ENCODE data around the gene KLF6.
"Not testable (repeated sequence)": the region's sequence is repeated elsewhere in the genome, so short reads cannot be mapped to it uniquely, and the experiment has no call there.

The KLF6 gene

DNA sequence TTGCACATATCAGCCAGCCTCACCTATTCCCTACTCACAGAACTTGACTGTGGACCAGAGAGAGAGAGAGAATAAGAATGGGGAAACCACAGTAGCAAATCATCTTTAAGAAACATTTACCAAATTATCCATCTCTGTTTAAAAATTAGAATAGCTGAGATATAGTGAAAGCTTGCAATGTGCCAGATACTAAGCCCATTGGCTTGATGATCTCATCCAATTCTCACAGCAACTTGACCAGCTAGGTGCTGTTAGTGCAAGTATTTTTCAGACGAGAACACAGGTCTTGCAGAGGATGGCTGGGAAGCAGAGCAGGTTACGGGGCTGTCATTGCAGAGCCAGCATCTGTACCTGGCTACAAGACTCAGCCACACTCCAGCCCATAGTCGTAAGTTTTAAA, 50.9 kb downstream of the KLF6 start:
- TF ChIP-seq ZFX (IDR thresholded peaks at IDR 0.05): no peak
- TF ChIP-seq, protein P1, sequence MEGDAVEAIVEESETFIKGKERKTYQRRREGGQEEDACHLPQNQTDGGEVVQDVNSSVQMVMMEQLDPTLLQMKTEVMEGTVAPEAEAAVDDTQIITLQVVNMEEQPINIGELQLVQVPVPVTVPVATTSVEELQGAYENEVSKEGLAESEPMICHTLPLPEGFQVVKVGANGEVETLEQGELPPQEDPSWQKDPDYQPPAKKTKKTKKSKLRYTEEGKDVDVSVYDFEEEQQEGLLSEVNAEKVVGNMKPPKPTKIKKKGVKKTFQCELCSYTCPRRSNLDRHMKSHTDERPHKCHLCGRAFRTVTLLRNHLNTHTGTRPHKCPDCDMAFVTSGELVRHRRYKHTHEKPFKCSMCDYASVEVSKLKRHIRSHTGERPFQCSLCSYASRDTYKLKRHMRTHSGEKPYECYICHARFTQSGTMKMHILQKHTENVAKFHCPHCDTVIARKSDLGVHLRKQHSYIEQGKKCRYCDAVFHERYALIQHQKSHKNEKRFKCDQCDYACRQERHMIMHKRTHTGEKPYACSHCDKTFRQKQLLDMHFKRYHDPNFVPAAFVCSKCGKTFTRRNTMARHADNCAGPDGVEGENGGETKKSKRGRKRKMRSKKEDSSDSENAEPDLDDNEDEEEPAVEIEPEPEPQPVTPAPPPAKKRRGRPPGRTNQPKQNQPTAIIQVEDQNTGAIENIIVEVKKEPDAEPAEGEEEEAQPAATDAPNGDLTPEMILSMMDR (conservative IDR thresholded peaks at IDR 0.05): no peak

DNA sequence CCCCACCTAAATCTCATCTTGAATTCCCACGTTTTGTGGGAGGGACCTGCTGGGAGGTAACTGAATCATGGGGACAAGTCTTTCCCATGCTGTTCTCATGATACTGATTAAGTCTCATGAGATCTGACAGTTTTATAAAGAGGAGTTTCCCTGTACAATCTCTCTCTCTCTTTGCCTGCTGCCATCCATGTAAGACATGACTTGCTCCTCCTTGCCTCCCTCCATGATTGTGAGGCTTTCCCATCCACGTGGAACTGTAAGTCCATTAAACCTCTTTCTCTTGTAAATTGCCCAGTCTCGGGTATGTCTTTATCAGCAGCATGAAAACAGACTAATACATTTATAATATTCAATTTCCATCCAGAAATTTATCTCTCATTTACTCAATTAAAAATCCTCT, 52.8 kb downstream of the KLF6 start:
- not testable (repeated sequence) for H3K27ac ChIP-seq

More for the DNA sequence above, 50.9 kb downstream of the KLF6 start:
- no peak overlapping the region for H3K27ac ChIP-seq

DNA sequence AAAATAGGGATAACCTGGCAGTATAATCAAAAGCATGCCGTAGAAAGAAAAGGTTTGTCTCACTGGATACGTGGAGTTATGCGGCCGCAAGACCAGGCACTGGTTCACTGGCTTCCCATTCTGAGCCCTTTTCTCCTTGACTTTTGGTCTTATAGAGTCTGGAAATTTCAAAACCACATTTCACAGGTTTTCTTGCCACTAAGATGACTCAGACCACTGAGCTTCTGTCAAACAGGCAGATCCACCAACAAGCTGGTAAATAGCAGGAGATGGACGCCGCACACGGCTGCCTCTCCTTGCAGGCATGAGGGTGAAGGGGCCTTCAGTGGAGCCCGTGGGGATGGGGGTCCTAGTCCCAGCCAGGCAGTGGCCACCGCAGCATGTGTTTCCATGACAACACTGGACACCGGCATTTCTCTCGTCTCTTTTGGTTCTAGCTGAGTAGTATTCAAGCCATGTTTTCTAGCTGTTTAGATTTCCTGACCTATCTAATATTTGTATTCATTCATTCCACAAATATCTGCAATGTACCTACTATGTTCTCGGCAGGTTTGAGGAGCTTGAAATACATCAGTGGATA, 55.5 kb downstream of the KLF6 start:
- TF ChIP-seq, protein P1 (conservative IDR thresholded peaks at IDR 0.05): no peak
- TF ChIP-seq ZFX (IDR thresholded peaks at IDR 0.05): no peak
- no peak overlapping the region for H3K27ac ChIP-seq

DNA sequence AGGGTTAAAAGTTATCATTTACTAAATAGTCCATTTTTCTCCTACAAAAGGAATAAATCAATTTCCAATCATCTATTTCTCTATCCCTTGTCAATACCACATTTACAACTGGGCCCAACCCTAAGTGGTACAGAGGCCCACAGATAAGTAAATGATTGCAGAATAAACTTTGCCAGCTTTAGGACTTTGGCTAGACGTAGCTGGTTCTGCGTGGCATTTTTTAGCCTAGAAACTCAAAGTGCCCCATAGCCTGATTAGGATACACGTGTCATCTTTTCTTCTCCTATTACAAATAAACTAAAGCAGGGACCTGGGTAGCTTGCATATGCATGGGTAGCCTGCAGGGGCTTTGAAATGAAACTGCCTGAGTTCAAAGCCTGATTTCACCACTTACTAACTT, 56.4 kb downstream of the KLF6 start:
- no peak for TF ChIP-seq ZFX (IDR thresholded peaks at IDR 0.05)
- TF ChIP-seq, protein P1 (conservative IDR thresholded peaks at IDR 0.05): no peak
- no peak overlapping the region for H3K27ac ChIP-seq

DNA sequence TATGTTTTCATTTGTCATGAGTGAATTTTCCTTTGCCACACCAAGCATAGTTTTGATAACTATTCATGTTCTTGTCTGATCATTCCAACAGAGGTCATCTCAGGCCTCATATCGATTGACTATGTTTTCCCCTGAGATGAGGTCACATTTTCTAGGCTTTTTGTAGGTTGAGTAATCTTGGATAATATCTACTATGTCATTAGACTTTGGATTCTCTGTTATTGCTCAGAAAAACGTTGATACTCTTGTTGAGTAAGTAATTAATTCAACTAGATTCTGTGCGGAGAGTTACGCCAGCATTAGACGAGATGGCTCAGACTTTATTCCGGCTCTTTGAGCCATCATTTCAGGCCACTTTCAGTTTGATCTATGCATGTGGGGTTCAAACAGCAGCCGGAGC, 57.7 kb downstream of the KLF6 start:
- no peak overlapping the region for H3K27ac ChIP-seq
- TF ChIP-seq, protein P1 (conservative IDR thresholded peaks at IDR 0.05): no peak
- TF ChIP-seq ZFX (IDR thresholded peaks at IDR 0.05): no peak
